GM18498 (cell line): Measurements from ENCODE around the gene MATR3.
"Not testable (repeated sequence)": the region's sequence is repeated elsewhere in the genome, so short reads cannot be mapped to it uniquely, and the experiment has no call there.

ENCODE experiments used
- ATAC-seq: cut with Tn5 transposase; IDR thresholded peaks from one replicate; pipeline ENCODE4 v1.9.1; 2021; ENCODE audit warnings: mild to moderate bottlenecking, moderate library complexity; ENCODE audit not compliant: unreplicated experiment

Gene MATR3

DNA sequence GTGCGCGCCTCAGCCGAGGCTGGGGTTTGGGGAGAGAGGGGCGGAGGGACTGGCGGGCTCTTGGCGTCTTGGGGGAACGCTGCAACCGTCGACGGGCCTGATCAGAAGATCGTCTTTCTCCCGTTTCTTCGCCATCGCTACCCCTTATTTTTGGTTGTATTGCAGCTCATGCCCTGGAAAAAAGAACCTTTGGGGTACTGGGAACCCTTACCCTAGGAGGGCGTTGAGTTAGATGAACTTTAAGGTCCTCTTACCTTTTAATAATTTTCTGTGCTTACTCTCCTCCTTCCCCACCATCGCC lies 48.8 kb downstream of the MATR3 start:
- no peak for ATAC-seq

DNA sequence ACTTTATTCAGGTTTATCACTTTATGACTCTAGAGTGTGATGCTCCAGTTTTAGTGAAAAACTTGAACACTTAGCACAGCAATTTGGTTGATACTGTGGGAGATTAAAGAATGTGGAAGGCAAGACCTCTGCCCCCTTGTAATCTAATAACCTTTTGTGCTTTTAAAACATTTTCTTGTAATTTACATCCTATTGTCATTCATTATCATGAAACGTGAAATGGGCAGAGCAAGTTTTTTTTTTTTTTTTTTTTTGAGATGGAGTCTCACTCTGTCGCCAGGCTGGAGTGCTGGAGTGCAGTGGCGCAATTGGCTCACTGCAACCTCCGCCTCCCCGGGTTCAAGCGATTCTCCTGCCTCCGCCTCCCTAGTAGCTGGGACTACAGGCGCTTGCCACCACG lies 49.9 kb downstream of the MATR3 start:
- ATAC-seq = no peak

DNA sequence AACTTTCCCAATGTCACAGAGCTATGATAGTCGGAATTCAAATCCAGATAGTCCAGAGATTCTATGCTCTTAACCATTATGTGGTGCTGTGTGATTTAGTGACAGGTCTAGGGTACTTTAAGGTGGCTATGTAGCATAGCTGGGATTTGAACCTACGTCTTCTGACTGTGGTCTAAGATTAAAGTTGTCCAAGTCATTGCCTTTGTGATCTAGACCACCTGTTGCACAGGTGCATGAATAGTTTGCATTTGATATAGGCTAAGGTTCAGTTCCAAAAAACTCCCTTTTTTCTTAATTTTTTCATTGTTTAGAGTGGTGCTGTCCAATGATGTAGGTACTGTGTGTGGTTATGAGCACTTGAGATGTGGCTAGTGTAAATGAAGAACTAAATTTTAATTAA lies 50.6 kb downstream of the MATR3 start:
- no peak for ATAC-seq

DNA sequence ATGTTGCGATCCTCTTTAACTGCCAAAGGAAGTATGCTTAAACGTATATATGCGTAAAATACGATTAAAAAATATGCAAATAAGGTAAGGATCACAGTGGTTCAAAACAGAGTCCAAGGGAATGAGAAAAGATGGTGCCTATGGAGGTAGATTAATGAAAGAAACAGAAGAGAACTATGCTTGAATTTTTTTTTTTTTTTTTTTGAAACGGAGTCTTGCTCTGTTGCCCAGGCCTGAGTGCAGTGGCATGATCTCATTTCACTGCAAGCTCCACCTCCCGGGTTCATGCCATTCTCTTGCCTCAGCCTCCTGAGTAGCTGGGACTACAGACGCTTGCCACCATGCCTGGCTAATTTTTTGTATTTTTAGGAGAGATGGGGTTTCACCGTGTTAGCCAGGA lies 51.9 kb downstream of the MATR3 start:
- ATAC-seq = not testable (repeated sequence)

DNA sequence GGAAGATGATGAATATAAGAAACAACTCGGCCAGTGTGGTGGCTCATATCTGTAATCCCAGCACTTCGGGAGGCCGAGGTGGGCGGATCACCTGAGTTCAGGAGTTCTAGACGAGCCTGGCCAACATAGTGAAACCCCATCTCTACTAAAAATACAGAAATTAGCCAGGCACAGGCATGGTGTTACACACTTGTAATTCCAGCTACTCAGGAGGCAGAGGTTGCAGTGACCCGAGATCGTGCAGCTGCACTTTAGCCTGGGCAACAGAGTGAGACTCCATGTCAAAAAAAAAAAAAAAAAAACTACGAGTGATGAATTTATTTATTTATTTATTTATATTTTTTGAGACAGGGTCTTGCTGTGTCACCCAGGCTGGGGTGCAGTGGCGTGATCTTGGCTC lies 54.3 kb downstream of the MATR3 start:
- not testable (repeated sequence) for ATAC-seq

DNA sequence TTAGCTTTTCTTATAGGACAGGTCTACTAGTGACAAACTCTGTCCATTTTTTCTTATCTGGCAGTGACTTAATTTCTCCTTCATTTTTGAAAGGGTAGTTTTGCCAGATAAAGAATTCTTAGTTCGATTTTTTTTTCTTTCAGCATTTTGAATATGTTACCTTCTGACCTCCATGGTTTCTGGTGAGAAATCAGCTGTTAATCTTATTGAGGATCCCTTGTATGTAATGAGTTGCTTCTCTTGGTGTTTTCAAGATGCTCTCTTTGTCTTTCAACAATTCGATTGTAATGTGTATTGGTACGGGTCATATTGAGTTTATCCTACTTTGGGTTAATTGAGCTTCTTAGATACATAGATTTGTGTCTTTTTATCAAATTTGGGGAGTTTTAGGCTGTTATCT lies 60.6 kb downstream of the MATR3 start:
- no peak for ATAC-seq

DNA sequence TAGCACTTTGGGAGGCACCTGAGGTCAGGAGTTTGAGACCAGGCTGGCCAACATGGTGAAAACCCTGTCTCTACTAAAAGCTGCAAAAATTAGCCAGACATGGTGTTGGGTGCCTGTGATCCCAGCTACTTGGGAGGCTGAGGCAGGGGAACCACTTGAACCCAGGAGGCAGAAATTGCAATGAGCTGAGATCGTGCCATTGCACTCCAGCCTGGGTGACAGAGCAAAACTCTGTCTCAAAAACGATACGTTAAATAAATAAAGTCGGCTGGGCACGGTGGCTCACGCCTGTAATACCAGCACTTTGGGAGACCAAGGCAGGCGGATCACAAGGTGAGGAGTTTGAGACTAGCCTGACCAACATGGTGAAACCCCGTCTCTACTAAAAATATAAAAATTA lies 62.4 kb downstream of the MATR3 start:
- not testable (repeated sequence) for ATAC-seq

DNA sequence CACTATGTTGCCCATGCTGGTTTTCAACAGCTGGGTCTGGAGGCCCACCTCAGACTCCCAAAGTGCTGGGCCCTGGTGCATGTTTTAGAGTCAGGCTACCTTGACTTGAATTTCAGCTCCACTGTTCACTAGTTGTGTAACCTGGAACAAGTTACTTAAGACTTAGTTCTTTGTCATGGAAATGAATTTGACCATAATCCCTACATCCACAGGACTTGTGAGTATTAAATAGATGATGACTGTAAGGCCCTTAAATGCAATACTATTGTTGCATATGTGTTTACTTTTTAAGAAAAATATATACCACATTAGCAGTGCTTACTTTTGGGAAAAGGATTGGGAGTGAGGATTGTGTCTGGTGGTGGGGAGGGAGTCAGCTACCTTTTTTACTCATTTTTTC lies 64.5 kb downstream of the MATR3 start:
- ATAC-seq = no peak

DNA sequence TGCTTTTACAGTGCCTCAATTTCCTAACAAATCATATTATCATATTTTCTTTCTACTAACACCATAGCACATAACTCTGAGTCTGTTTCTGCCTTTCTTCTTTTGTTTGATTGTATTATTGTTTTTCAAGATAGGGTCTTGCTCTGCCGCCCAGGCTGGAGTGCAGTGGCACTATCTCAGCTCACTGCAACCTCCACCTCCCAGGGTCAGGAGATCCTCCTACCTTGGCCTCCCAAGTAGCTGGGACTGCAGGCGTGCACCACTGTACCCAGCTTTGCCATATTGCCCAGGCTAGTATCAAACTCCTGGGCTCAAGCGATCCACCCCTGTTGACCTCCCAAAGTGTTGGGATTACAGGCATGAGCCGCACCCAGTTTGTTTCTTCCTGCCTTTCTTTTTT lies 66.8 kb downstream of the MATR3 start:
- no peak for ATAC-seq

DNA sequence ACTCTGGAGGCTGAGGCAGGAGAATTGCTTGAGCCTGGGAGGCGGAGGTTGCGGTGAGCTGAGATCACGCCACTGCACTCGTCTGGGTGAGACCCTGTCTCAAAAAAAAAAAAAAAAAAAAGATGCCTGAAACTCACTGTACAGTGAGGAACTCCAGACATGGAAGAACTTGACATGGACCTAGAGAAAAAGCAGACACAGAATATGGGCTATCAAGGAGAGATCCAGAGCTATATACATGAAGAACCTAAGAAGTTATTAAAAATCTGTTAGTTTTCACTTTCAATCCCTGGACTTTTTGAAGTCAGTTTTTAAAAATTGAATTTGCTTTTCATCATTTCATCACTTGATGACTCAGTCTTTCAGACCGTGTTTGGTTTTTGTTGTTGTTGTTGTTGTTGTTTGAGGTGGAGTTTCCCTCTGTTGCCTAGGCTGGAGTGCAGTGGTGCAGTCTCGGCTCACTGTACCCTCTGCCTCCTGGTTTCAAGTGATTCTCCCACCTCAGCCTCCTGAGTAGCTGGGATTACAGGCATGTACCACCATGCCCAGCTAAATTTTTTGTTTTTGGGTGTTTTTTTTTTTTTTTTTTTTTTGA lies 68.4 kb downstream of the MATR3 start:
- ATAC-seq = no peak

DNA sequence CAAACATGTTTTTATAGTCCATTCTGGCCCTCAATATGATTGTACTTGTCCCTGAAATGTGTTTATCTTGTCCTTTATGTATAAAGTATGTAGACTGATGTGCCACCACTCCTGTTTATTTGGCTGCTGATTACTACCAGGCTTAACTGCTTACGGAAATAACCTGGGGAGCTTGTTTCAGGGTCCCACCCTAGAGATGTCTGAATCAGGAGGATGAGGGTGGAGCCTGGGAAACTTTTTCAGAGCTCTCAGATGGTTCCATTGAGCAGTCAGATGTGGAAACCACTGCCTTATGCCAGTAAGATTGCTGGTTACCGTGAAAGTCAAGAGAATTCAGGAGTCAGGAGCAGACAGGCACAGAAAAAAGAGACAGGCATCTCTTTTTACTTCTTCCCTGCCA lies 70.4 kb downstream of the MATR3 start:
- no peak for ATAC-seq

DNA sequence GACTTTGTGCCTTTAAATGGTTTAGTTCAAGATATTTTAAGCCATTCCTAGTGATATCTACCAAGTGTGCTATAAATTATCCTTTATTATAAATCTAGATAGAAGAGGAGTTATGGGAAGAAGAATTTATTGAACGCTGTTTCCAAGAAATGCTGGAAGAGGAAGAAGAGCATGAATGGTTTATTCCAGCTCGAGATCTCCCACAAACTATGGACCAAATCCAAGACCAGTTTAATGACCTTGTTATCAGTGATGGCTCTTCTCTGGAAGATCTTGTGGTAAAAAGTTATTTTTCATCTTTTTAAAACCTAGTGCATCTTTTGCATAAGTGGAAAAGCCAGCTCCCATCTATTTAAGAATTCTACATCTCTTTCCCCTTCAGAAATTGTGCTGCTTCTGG lies 70.9 kb downstream of the MATR3 start:
- no peak for ATAC-seq

DNA sequence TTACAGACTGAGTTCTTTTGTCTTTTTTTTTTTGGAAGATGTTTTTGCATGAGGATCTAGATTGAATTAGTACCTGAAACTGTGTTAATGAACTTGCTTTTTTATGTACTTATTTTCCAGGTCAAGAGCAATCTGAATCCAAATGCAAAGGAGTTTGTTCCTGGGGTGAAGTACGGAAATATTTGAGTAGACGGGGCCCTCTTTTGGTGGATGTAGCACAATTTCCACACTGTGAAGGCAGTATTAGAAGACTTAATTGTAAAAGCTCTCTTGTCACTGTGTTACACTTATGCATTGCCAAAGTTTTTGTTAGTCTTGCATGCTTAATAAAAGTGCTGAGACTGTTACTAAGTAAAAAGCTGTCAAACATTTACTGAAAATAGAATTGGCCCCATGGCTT lies 75.1 kb downstream of the MATR3 start:
- ATAC-seq = no peak

DNA sequence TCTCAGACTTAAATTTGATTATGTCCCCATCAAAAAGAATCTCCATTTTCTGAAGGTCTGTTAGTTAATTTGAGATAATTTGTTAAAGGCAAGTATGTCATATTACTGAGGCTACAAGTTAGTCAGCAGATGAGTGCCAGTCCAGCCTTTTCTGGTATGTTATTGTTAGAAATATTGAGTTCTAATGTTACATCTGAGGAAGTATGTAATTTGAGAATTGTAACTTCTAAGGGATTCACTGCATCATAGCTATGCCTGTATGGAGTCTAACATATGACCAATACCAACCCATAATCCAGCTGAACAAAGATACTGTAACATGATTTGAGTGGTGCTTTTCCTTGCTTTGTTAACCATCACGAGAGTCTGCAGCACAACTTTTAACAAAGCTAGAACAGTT lies 75.6 kb downstream of the MATR3 start:
- ATAC-seq = no peak

DNA sequence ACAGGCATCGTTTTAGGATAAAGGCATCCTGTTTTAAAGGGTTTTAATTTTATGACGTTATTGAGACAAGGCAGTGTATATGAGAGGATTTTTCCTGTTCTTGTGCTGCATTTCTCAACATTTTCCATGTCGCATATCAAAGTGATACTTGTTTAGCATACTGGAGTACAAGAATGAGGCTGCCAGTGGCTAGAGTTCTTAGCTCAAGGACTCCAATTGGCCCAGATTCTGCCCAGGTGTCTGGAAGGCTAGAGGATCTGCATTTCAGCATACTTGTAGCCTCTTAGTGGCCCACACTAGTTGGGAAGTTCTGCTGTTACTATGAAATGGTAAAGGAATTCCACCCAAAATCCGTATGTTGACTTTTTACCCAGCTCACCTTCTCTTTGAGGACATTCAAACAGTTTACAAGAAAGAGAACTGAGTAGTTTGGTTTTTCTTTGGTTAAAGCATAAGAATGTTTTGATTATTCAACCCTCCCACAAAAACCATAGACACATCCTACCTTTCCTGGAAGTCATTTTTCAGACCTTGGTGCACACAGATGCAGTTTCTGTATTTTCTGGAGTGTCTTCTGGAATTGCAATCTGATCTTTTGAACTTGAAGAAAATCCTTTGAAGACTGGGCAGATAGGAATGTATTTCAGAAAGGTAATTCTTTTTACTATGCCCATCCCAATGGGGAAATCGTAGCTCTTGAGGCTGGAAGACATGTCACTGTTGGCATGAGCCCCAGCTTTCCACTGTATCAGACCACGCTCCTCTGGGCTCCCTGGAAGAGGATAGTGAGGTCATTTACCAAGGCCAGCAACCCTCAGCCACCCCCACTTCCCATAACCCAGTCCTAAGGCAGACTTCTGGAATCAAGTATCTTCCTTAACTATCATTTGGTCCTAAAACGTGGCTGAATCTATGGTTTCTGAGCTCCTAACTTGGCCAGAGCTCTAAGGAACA lies 78.2 kb downstream of the MATR3 start:
- no peak for ATAC-seq

DNA sequence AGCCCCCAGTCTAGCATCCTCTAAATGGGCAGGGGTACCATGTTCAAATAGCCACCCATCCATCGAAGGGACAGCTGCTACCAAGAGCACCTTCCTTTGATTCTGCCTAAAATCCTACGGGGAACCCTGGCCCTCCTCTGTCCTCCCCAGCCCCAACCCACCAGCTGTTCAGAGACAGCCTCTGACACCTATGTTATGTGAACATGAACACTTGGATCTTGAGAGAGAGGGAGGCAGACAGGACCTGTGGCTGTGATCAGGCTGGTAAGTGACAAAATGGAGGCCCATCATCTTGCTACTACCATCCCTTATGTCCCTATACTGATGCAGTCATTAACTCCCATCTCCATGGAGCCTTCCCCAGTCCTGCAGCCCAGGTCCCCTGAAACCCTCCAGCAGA lies 81.4 kb downstream of the MATR3 start:
- no peak for ATAC-seq

DNA sequence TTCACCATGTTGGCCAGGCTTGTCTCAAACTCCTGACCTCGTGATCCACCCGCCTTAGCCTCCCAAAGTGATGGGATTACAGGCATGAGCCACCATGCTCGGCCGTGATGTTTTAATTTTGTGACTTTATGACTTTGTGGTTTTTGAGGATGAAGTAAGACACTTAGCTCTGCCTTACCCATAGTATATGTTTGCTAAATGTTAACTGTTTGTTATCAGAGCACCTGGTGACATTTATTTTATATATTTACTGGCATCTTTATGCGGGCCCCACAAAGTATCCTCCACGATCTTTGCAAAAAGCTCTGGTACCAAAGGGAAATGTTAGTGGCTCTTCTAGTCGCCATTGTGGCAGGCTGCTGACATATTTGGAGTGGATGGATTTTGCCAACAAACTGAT lies 82.8 kb downstream of the MATR3 start:
- ATAC-seq = no peak

DNA sequence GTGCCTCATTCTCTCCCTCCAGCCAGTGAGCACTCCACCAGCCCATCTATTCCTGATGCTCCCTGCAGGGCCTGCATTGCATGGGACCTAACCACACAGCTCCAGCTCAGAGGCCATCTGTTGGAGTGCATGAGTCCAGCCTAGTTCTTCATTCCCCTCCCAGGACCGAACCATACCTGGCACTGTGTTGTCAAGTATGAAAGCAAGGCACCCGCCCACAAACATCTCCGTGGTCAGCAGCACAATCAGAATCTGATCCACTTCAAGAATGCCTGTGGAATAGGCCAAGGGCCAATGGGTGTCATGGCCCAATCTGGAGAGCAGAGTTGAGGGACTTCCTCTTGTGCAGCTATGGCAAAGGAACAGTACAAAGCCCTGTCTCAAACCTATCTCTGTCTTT lies 83.7 kb downstream of the MATR3 start:
- ATAC-seq = no peak

DNA sequence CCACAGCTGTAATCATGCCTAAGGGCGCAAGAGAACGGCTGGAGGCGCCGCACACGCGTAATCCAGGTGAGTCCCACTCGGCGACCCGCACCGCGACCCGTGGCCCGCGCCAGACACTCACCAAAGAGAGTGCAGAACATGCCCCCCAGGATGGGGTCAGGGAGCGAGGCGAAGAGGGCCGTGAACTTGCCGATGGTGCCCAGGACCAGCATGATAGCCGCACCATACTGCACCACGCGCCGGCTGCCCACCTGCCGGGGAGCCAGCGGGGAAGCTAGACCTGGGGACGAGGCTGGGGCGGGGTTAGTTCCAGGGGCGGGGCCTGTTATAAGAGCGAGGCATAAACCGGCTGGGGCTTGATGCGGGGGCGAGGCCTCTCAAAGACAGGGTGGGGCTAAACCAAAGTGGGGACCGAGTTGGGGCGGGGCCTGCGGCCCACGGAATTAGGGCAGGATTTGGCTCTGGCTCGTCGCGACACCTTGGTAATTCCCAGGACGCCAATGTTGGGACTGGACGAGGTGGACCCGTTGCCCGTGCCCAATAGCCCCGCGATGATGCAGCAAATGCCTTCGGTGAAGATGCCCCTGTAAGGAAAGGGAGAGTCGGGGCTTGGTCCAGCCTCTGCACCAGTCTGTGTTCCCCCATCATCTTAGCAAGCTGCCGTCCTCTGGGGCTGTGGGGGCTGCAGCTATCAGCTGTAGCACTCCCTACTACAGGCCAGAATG lies 84.7 kb downstream of the MATR3 start:
- no peak for ATAC-seq

DNA sequence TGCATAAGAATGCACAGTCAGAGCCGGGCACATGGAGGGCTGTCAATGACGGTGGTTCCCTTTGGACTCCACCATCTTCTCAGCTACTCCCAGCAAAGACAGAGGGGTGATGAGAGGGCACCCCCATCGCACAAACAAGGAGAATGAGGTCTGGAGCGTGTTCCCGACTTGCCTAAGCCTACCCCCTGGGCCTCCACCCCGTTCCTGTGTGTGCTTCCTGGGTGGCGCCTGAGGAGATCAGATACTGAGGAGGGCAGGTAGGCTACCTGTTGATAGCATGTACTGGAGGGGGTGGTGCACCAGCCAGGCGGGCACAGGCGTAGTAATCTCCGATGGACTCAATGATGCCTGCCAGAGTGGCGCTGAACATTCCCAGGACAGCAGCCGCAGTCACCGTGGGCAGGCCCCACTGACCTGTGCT lies 85.4 kb downstream of the MATR3 start:
- ATAC-seq = no peak

DNA sequence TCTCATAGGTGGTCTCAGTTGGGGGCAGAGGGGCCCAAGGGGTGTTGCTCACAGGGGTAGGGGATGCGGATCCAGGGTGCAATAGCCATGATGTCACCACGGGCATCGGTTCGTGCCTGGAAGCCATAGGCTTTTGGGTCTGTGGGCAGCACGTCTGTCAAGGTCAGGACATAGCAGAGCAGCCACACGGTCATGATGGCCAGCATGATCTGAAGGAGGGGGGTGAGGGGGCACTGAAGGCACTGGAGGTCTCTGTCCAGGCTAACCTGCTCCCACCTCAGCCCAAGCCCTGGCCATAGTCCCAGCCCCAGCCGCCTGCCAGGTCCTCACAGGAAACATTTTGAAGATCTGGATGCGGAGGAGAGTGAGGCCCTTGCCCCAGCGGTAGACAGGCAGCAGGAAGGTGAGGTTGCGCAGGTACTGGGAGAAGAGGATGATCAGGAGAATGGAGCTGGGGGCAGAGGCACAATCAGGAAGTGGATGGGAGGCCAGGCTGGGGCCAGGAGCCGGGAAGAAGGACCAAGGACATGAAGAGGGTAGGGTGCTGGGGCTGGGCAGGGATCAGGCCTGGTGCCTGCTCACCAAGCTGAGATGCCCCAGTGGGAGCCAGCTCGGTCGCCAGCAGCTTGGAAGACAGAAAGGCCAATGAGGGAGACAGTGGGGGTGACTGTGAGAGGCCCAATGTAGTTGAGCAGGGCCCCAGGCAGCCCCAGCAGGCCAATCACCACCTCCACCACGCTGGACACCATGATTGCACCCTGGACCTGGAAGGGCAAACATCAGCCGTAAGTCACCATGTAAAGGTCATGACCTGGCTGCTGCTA lies 86.3 kb downstream of the MATR3 start:
- no peak for ATAC-seq
